HEK293 (cell line): Measurements from ENCODE around the gene TAF1B.

Source experiments
- BCL11A ChIP-seq: fragments of 450-650 bp; formaldehyde crosslinking; IDR thresholded peaks from 2 replicates; pipeline ENCODE4 v1.5.1; 2016; ENCODE audit warnings: low read depth, missing biosample characterization, missing genetic modification characterization
- MYNN ChIP-seq: fragments of 450-650 bp; formaldehyde crosslinking; IDR thresholded peaks from 2 replicates; pipeline ENCODE4 v1.5.1; 2016; ENCODE audit warnings: missing biosample characterization, missing genetic modification characterization, borderline replicate concordance
- TCF7L2 ChIP-seq: IDR thresholded peaks from 2 replicates; pipeline ENCODE4 v1.6.1; 2011; ENCODE audit warnings: low read depth, mild to moderate bottlenecking, inconsistent platforms, low read length, moderate library complexity, borderline replicate concordance
- ZBTB7A ChIP-seq: fragments of 450-650 bp; formaldehyde crosslinking; IDR thresholded peaks from 2 replicates; pipeline ENCODE4 v1.5.1; 2016; ENCODE audit warnings: low read depth, missing biosample characterization, missing genetic modification characterization
- ZEB2 ChIP-seq: fragments of 450-650 bp; formaldehyde crosslinking; IDR thresholded peaks from 2 replicates; pipeline ENCODE4 v1.5.1; 2016; ENCODE audit warnings: missing biosample characterization, missing genetic modification characterization
- ZFP69B ChIP-seq: fragments of 450-650 bp; formaldehyde crosslinking; IDR thresholded peaks from 2 replicates; pipeline ENCODE4 v1.5.1; 2016; ENCODE audit warnings: missing biosample characterization, missing genetic modification characterization
- ZNF792 ChIP-seq: fragments of 450-650 bp; formaldehyde crosslinking; IDR thresholded peaks from 2 replicates; pipeline ENCODE4 v1.5.1; 2016; ENCODE audit warnings: missing biosample characterization, missing genetic modification characterization
- ZXDB ChIP-seq: fragments of 450-650 bp; formaldehyde crosslinking; IDR thresholded peaks from 2 replicates; pipeline ENCODE4 v1.5.1; 2016; ENCODE audit warnings: missing biosample characterization, missing genetic modification characterization
- TF ChIP-seq, protein P1 (sequence below): fragments of 450-650 bp; formaldehyde crosslinking; IDR thresholded peaks from 2 replicates; pipeline ENCODE4 v1.5.1; 2016; ENCODE audit warnings: missing biosample characterization, missing genetic modification characterization
- TF ChIP-seq, protein P2 (sequence below): fragments of 450-650 bp; formaldehyde crosslinking; IDR thresholded peaks from 2 replicates; pipeline ENCODE4 v1.5.1; 2016; ENCODE audit warnings: missing biosample characterization, missing genetic modification characterization
- TF ChIP-seq, protein P3 (sequence below): fragments of 450-650 bp; formaldehyde crosslinking; conservative IDR thresholded peaks from 2 replicates; pipeline ENCODE4 v1.5.1; 2016; ENCODE audit warnings: low read depth, missing biosample characterization, missing genetic modification characterization
- TF ChIP-seq, protein P4 (sequence below): fragments of 450-650 bp; formaldehyde crosslinking; IDR thresholded peaks from 2 replicates; pipeline ENCODE4 v1.5.1; 2016; ENCODE audit warnings: missing biosample characterization, missing genetic modification characterization
- TF ChIP-seq, protein P5 (sequence below): fragments of 450-650 bp; formaldehyde crosslinking; IDR thresholded peaks from 2 replicates; pipeline ENCODE4 v1.5.1; 2017; ENCODE audit warnings: missing biosample characterization, missing genetic modification characterization
- TF ChIP-seq, protein P6 (sequence below): fragments of 450-650 bp; formaldehyde crosslinking; IDR thresholded peaks from 2 replicates; pipeline ENCODE4 v1.5.1; 2016; ENCODE audit warnings: missing biosample characterization, missing genetic modification characterization, low read depth

DNA sequence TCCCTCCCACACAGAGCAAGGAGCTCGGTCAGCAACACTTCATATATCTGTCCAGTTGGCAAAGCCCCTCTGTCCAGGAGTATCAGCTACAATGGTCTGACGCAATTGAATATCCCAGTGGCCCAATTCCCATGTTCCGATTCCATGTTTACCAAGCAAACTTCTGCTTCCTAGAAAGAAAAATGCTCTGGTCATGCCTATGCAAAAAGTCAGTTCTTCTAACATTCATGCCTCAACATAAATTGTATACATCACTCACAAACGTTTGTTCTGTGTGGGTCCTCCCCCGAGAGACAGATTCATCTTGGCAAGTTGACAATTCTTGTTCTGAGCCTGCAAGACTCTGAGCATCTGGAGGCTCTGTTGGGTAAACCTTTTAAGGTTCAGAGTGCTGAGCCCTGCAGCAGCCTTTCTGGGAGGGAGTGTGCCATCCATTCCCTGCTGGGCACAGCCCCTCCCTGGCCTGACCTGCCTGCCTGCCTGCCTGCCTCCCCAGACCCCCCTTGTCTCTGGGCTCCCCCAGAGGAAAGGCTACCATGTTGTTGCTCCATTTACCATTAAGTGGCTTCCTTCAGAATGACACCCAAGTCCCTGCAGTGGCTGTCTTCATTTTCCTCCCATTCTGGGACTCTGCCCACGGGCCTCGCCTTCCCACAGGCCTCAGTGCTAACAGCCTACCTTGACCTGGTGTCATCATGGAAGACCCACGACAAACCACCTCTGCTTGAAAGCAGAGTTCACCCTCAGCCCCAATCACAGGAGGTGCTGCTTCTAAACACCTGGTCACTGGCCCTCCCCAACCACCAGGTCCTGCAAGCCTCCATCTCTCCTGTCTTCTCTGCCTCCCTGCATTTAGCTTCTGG lies 37.6 kb upstream of the TAF1B start:
- TF ChIP-seq MYNN (tag by site-specific recombination) (no peak), TCF7L2 (no peak), ZBTB7A (tag by site-specific recombination) (no peak), BCL11A (tag by site-specific recombination) (no peak), ZFP69B (no peak), ZNF792 (tag by site-specific recombination) (no peak), ZXDB (tag by site-specific recombination) (no peak), ZEB2 (no peak)
- TF ChIP-seq, protein P1, sequence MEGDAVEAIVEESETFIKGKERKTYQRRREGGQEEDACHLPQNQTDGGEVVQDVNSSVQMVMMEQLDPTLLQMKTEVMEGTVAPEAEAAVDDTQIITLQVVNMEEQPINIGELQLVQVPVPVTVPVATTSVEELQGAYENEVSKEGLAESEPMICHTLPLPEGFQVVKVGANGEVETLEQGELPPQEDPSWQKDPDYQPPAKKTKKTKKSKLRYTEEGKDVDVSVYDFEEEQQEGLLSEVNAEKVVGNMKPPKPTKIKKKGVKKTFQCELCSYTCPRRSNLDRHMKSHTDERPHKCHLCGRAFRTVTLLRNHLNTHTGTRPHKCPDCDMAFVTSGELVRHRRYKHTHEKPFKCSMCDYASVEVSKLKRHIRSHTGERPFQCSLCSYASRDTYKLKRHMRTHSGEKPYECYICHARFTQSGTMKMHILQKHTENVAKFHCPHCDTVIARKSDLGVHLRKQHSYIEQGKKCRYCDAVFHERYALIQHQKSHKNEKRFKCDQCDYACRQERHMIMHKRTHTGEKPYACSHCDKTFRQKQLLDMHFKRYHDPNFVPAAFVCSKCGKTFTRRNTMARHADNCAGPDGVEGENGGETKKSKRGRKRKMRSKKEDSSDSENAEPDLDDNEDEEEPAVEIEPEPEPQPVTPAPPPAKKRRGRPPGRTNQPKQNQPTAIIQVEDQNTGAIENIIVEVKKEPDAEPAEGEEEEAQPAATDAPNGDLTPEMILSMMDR, result no peak
- TF ChIP-seq, protein P2, sequence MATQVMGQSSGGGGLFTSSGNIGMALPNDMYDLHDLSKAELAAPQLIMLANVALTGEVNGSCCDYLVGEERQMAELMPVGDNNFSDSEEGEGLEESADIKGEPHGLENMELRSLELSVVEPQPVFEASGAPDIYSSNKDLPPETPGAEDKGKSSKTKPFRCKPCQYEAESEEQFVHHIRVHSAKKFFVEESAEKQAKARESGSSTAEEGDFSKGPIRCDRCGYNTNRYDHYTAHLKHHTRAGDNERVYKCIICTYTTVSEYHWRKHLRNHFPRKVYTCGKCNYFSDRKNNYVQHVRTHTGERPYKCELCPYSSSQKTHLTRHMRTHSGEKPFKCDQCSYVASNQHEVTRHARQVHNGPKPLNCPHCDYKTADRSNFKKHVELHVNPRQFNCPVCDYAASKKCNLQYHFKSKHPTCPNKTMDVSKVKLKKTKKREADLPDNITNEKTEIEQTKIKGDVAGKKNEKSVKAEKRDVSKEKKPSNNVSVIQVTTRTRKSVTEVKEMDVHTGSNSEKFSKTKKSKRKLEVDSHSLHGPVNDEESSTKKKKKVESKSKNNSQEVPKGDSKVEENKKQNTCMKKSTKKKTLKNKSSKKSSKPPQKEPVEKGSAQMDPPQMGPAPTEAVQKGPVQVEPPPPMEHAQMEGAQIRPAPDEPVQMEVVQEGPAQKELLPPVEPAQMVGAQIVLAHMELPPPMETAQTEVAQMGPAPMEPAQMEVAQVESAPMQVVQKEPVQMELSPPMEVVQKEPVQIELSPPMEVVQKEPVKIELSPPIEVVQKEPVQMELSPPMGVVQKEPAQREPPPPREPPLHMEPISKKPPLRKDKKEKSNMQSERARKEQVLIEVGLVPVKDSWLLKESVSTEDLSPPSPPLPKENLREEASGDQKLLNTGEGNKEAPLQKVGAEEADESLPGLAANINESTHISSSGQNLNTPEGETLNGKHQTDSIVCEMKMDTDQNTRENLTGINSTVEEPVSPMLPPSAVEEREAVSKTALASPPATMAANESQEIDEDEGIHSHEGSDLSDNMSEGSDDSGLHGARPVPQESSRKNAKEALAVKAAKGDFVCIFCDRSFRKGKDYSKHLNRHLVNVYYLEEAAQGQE (tag by site-specific recombination), result no peak
- TF ChIP-seq, protein P3, sequence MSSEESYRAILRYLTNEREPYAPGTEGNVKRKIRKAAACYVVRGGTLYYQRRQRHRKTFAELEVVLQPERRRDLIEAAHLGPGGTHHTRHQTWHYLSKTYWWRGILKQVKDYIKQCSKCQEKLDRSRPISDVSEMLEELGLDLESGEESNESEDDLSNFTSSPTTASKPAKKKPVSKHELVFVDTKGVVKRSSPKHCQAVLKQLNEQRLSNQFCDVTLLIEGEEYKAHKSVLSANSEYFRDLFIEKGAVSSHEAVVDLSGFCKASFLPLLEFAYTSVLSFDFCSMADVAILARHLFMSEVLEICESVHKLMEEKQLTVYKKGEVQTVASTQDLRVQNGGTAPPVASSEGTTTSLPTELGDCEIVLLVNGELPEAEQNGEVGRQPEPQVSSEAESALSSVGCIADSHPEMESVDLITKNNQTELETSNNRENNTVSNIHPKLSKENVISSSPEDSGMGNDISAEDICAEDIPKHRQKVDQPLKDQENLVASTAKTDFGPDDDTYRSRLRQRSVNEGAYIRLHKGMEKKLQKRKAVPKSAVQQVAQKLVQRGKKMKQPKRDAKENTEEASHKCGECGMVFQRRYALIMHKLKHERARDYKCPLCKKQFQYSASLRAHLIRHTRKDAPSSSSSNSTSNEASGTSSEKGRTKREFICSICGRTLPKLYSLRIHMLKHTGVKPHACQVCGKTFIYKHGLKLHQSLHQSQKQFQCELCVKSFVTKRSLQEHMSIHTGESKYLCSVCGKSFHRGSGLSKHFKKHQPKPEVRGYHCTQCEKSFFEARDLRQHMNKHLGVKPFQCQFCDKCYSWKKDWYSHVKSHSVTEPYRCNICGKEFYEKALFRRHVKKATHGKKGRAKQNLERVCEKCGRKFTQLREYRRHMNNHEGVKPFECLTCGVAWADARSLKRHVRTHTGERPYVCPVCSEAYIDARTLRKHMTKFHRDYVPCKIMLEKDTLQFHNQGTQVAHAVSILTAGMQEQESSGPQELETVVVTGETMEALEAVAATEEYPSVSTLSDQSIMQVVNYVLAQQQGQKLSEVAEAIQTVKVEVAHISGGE, result no peak
- TF ChIP-seq, protein P4, sequence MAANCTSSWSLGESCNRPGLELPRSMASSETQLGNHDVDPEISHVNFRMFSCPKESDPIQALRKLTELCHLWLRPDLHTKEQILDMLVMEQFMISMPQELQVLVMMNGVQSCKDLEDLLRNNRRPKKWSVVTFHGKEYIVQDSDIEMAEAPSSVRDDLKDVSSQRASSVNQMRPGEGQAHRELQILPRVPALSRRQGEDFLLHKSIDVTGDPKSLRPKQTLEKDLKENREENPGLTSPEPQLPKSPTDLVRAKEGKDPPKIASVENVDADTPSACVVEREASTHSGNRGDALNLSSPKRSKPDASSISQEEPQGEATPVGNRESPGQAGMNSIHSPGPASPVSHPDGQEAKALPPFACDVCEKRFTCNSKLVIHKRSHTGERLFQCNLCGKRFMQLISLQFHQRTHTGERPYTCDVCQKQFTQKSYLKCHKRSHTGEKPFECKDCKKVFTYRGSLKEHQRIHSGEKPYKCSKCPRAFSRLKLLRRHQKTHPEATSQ (tag by site-specific recombination), result no peak
- TF ChIP-seq, protein P5, sequence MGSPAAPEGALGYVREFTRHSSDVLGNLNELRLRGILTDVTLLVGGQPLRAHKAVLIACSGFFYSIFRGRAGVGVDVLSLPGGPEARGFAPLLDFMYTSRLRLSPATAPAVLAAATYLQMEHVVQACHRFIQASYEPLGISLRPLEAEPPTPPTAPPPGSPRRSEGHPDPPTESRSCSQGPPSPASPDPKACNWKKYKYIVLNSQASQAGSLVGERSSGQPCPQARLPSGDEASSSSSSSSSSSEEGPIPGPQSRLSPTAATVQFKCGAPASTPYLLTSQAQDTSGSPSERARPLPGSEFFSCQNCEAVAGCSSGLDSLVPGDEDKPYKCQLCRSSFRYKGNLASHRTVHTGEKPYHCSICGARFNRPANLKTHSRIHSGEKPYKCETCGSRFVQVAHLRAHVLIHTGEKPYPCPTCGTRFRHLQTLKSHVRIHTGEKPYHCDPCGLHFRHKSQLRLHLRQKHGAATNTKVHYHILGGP (tag by site-specific recombination), result no peak
- TF ChIP-seq, protein P6, sequence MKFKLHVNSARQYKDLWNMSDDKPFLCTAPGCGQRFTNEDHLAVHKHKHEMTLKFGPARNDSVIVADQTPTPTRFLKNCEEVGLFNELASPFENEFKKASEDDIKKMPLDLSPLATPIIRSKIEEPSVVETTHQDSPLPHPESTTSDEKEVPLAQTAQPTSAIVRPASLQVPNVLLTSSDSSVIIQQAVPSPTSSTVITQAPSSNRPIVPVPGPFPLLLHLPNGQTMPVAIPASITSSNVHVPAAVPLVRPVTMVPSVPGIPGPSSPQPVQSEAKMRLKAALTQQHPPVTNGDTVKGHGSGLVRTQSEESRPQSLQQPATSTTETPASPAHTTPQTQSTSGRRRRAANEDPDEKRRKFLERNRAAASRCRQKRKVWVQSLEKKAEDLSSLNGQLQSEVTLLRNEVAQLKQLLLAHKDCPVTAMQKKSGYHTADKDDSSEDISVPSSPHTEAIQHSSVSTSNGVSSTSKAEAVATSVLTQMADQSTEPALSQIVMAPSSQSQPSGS, result no peak
